GM21526 (cell line): ENCODE data around the gene SNAP25.

Experiments
- ATAC-seq: cut with Tn5 transposase; IDR thresholded peaks from one replicate; pipeline ENCODE4 v1.9.1; 2021; ENCODE audit warnings: moderate library complexity; ENCODE audit not compliant: unreplicated experiment, low FRiP score

SNAP25 gene

DNA sequence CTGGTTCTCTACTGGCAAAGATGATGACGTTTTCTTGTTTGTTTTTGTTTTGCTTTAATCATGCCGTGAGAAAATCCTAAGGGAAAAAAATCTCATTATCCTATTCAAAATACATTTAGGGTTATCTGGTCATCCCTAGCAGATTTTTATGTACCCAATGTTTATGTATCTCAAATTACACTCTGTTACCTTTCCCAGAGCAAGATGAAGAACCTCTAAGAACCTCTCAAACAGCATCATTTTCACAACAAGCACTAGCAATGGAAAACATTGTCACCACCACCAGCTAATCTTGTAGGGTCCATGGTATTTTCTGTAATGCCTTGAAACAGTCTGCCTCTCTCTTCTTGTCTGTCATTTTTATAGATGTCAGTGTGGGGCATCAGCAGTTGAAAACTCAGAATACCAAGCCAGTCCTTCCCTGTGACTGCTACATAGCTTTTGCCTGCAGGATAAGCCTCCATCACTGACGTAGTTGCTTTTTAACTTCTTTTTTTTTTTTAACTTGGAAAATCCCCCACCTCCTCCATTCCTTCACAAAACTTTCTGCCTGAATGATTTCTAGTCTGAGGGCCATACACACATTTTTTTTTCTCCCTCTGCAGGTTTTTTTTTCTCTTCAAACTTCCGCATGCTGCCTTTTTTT, 2.4 kb upstream of the SNAP25 start:
- ATAC-seq = no peak

GRCh38 chr20:10217721-10218410, 764 bp upstream of the SNAP25 start:
- ATAC-seq = no peak

GRCh38 chr20:10219452-10219791, 792 bp downstream of the SNAP25 start:
- no peak for ATAC-seq

- ATAC-seq = no peak
Measured at GRCh38 chr20:10219993-10220750, 1.5 kb downstream of the SNAP25 start.

DNA sequence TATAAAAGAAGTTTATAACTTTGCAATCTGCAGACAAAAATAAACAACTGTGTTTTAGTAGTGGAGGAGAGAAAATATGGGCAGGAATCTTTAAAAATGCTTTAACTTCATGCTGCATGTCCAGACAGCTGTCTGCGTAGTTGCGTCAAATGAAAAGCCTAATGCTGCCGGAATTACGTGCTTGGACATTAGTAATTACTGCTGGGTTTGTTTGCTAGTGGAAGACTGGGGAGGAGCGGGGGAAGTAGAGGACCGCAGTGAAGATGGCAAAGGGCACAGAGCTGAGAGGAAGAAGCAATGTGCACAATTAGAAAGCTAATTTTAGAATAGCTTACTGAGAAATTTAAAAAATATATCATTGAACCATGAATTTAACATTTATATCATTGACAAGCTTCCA, 2.4 kb downstream of the SNAP25 start:
- ATAC-seq = no peak

DNA sequence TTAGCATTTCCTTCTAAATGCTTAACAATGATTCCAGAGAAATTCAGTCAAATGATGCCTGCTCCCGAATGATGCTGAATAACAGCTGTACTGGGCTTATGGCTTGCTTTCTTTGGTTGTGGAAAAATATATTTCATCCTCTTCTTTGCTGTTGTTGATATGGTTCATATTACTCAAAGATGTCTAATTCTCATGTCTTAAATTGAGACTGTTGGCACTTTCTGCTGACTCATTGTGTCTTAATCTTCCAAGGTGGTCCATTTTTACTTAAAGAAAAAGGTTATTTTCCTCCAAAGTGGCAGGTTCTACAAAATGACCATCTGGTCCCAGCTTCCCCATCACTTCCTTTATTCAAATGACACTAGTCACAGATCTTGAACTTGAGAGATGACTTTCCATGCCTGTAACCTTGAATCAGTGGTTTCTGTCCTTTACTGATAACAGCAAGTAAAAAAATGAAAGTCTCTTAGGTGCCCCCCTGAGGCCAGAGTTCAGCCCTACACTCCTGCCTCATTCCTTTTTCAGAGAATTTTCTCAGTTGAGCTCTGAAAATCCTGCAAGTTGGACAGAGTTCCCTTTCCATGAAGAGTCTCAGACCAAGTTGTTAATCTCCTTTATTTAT, 6.9 kb downstream of the SNAP25 start:
- peak; percentile 66 for ATAC-seq

- no peak for ATAC-seq
Measured at GRCh38 chr20:10228330-10228729, 9.7 kb downstream of the SNAP25 start.

DNA sequence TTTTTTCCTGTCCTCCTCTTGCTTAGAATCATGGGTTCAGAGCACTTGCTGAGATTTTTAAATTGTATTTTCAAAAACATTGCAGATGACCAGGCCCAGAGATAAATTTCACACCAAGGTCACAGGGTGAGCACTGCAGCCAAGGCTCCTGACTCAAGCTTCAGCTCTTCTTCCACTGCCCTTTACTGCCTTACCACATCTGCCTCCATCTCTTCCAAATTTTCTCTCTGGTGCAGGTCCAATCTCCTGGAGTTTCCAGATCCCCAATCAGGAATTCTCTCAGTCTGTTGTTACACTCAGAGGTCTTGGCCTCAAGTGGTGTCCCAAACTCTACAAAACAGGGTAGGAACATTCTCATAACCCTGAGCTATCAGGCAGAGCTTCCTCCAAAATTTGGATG, 12.7 kb downstream of the SNAP25 start:
- ATAC-seq = no peak

- no peak for ATAC-seq
Measured at GRCh38 chr20:10236540-10237533, 18.2 kb downstream of the SNAP25 start.

- no peak for ATAC-seq
Measured at GRCh38 chr20:10239954-10240353, 21.3 kb downstream of the SNAP25 start.

- no peak for ATAC-seq
Measured at GRCh38 chr20:10240655-10241054, 22.0 kb downstream of the SNAP25 start.

DNA sequence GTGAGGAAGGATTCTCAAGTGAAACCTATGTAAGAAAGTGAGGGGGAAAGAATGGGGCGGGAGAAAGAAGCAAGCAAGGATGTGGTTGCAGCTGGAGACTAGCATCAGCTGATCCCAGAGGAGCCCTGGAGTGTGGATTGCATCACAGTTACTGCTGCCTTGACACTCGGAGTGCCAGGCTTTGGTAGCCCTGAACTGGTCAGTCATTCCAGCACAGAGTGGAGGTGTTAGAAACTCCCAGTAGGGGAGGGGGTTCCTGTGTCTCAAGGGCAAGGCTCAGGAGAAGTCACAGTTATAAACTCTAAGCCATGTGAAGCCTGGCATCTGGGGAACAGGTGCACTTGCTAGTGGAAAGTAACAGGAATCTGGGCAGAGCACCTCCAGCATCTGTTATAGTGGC, 23.5 kb downstream of the SNAP25 start:
- ATAC-seq = no peak

- no peak for ATAC-seq
Measured at GRCh38 chr20:10247440-10247839, 28.8 kb downstream of the SNAP25 start.

- no peak for ATAC-seq
Measured at GRCh38 chr20:10249048-10249770, 30.6 kb downstream of the SNAP25 start.

DNA sequence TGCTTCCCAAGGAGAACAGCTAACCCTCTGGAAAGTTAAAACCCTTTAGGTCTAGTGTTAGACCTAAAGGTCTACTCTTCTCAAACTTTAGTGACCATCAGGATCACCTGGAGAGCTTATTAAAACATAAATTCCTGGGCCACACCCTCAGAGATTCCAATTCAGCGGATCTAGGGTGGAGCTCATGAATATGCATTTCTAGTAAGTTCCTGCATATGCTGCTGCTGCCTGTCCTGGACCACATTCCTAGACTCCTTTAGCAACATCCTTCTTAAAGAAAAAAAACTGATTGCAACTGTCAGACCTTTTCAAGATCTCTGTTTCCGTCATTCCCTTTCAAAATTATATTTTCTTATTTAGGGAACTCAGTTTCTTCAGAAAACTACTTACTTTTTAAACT, 31.2 kb downstream of the SNAP25 start:
- ATAC-seq = no peak

GRCh38 chr20:10250902-10251301, 32.3 kb downstream of the SNAP25 start:
- no peak for ATAC-seq

- ATAC-seq = no peak
Measured at GRCh38 chr20:10253780-10254179, 35.1 kb downstream of the SNAP25 start.

DNA sequence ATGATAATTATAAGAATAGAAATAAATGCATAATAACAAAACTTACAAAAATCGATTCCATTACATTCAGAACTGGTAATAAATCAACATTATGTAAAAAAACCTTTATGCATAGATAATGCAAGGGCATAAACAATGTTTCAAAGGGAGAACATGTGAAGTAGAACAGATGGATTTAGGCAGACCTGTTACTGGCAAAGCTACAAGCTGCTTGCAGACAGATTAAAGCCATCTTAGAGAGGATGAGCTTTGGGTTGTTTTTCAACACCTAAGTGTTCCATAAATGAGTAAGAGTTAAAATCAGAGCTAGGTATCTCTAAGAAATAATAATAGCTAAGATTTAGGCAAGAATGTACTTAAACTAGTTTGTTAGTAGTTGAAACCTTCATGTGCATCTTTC, 37.2 kb downstream of the SNAP25 start:
- no peak for ATAC-seq

DNA sequence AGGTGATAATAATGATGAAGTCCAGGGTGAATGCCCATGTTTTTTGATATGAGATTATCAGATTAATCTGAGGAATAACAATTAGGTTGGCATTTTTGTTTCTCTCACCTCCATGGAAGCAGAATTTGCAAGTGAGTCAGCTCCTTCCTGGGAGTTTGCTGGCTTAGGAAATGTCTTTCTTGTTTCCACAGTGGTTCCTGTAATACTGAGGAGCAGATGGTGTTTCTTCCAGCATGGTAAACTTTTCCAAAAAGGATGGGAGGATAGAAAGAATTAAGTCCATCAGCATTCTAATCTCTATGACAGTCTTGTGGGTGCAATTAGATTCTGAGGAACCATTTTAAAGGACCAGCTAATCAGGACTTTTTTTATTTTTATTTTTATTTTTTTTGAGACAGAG, 40.5 kb downstream of the SNAP25 start:
- no peak for ATAC-seq

DNA sequence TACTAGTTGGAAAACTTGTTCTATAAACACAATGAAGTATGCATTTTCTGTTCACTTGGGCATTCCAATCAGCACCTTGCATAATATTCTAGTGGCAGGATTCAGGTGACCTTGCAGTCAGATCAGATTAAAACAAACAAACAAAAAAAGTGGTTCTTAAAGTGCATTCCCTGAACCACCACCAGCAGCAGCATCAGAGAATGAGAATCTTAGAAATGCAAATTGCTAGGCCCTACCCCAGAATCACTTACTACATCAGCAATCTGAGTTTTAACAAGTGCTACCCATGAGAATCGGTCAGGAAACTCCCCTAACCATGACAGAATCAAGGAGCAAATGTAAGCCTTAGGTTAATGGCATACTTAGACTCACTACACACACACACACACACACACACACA, 41.7 kb downstream of the SNAP25 start:
- no peak for ATAC-seq
